ENCODE data around the gene PRR20G.

PRR20G gene

DNA sequence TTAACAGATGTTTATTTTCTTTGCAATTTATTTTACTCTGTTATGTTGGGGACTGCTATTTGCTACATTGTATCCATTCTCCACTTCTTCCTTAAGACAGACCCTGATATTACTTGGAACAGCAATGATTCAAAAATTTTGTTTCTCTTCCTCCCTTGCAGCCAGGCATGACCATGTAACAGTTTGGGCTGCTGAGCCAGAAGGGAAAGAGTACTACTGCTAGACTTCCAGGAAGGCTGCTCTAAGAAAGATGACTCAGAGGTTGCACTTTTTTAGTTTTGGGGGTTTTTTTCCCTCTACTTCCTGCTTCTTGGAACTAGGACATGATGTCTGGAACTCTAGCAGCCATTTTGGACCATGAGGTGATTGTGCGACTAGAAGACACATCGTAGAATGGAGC is 10.3 kb downstream of the PRR20G start:
- TF ChIP-seq, protein P1, sequence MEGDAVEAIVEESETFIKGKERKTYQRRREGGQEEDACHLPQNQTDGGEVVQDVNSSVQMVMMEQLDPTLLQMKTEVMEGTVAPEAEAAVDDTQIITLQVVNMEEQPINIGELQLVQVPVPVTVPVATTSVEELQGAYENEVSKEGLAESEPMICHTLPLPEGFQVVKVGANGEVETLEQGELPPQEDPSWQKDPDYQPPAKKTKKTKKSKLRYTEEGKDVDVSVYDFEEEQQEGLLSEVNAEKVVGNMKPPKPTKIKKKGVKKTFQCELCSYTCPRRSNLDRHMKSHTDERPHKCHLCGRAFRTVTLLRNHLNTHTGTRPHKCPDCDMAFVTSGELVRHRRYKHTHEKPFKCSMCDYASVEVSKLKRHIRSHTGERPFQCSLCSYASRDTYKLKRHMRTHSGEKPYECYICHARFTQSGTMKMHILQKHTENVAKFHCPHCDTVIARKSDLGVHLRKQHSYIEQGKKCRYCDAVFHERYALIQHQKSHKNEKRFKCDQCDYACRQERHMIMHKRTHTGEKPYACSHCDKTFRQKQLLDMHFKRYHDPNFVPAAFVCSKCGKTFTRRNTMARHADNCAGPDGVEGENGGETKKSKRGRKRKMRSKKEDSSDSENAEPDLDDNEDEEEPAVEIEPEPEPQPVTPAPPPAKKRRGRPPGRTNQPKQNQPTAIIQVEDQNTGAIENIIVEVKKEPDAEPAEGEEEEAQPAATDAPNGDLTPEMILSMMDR (IDR thresholded peaks at IDR 0.05; ENCODE audit: extremely low read depth, insufficient read depth, missing control alignments): no peak
- no peak for DNase-seq (ENCODE audit: low spot score)
- in situ Hi-C loops (cut with MboI; ENCODE audit: low pct_unique_long_range_greater_than_20kb, low sequenced_read_pairs, unreplicated experiment): no loop called here

GRCh38 chr3:127276995-127277394 is 10.9 kb downstream of the PRR20G start:
- TF ChIP-seq, protein P1 (IDR thresholded peaks at IDR 0.05; ENCODE audit: extremely low read depth, insufficient read depth, missing control alignments): no peak
- in situ Hi-C loops (cut with MboI; ENCODE audit: low pct_unique_long_range_greater_than_20kb, low sequenced_read_pairs, unreplicated experiment): no loop called here
- DNase-seq (ENCODE audit: low spot score): no peak

- in situ Hi-C loops (cut with MboI; ENCODE audit: low pct_unique_long_range_greater_than_20kb, low sequenced_read_pairs, unreplicated experiment): no loop called here
- DNase-seq (ENCODE audit: low spot score): no peak
- TF ChIP-seq, protein P1 (IDR thresholded peaks at IDR 0.05; ENCODE audit: extremely low read depth, insufficient read depth, missing control alignments): no peak
Measured at GRCh38 chr3:127276396-127276795, 11.4 kb downstream of the PRR20G start.

DNA sequence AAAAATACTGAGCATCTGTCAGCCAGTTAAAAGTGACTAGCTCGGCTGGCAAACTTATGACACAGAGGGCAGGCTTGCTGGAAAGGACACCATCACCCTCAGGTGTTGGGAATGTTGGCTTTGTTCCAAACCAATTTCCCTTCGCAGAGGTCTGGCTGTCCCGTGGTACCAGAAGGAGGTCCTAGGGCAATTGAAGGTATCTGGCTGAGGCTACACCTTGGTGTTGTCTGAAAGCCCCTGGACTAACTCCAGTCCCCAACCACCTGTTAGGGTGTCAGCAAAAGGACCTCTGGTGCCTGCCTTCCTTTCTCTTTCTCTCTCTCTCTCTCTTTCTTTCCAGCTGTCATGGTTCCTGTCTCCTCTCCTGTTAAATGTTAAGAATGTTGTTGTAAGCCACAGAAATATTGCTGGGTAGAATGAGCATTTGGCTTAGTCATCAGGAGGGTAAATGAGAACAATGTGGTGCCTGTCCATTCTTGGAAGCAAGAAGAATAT is 12.5 kb downstream of the PRR20G start:
- in situ Hi-C loops (cut with MboI; ENCODE audit: low pct_unique_long_range_greater_than_20kb, low sequenced_read_pairs, unreplicated experiment): no loop called here
- TF ChIP-seq, protein P1 (IDR thresholded peaks at IDR 0.05; ENCODE audit: extremely low read depth, insufficient read depth, missing control alignments): no peak
- no peak for DNase-seq (ENCODE audit: low spot score)

DNA sequence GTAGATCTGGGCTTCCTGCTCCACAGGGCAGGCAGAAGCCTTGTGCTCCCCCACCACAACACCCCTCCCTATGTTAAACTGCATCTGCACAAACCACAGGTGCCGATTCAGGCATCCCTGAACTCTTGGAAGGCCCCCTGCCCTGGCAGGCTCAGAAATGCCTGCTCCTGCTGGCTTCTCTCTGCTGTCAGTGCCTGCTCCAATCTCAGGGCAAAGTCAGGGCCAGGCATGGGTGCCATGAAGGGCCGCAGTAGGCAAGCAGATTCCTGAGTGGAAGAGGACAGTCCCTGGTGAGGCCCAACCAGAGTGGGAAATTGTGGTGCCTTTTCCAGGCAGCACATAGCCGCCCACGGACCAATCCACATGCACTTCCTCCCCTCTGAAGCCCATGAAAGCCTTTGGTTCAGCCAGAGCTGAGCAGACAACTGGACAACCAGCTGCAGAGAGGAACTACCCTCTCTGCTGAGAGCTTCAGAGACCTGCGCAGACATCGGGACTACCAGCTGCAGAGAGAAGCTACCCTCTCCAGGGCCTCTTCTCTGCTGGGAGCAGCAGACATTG is 13.6 kb downstream of the PRR20G start:
- DNase-seq (ENCODE audit: low spot score): no peak
- in situ Hi-C loops (cut with MboI; ENCODE audit: low pct_unique_long_range_greater_than_20kb, low sequenced_read_pairs, unreplicated experiment): no loop called here
- TF ChIP-seq, protein P1 (IDR thresholded peaks at IDR 0.05; ENCODE audit: extremely low read depth, insufficient read depth, missing control alignments): no peak

DNA sequence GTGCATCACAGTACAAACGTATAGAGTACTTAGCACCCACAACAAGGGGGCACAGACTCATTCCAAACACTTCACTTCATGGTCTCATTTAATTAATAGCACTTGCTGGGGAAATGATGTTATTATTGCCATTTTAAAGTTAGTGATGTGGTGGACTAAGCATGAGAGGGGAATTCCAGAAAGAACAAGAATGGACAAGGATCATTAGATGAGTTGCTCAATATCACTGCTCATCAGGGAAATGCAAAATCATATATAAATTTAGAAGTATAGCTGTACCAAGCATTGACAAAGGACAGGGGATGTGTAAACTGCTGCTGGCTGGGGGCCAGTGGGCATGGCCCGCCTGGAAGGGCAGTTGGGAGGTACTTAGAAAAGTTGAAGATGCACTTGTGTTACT is 14.6 kb downstream of the PRR20G start:
- in situ Hi-C loops (cut with MboI; ENCODE audit: low pct_unique_long_range_greater_than_20kb, low sequenced_read_pairs, unreplicated experiment): no loop called here
- TF ChIP-seq, protein P1 (IDR thresholded peaks at IDR 0.05; ENCODE audit: extremely low read depth, insufficient read depth, missing control alignments): no peak
- no peak for DNase-seq (ENCODE audit: low spot score)

Measured in GM13977 (cell line).